Stimulated activated CD8-positive, alpha-beta memory T cell treated with anti-CD3 and anti-CD28 coated beads, Interleukin-15, amount 100 ng/mL, for 48 hours (primary cell): ENCODE results near the gene MINDY4B.

Experiments
- DNase-seq, 2 donors: peaks; one replicate each; pipeline ENCODE4 v3.0.0-alpha.2; 2020; ENCODE audit warnings: low read depth in 2 of 2

MINDY4B gene

DNA sequence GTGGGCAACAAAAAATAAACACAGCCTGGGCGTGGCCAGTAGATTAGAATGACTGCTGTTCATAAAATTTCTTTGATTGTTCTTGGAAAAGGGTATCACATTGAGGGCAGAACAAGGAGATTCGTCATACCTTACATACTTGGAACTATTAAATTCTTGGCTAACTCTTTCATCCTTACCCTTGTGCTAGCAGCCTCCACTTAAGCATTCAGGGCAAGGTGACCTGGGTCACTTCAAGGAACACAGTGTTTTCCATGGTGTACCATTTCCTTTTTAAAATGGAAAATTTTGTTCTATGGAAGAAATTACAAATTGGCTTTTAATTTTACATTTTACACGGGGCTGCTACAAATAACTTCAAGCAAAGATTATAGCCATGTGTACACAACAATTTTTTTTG, 60.8 kb downstream of the MINDY4B start:
- DNase-seq, result no peak

DNA sequence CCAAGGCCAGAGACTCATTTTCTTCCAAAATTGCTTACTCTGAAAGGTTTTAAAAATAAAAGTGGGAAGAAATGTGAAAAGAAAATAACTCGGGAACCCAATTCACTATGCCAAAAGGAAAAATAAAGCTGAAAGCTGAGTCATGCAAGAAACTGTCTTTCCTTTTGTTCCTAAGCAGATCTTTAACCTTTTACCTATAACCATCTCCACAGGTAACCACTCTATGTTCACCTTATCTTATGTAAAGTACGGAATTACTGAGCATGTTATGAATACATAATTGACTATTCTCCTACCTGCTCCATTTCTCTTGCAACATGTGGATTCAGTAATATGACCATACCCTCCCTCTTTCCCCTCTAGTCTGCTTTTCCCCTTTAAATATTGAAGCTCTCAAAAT, 62.0 kb downstream of the MINDY4B start:
- DNase-seq, result no peak

DNA sequence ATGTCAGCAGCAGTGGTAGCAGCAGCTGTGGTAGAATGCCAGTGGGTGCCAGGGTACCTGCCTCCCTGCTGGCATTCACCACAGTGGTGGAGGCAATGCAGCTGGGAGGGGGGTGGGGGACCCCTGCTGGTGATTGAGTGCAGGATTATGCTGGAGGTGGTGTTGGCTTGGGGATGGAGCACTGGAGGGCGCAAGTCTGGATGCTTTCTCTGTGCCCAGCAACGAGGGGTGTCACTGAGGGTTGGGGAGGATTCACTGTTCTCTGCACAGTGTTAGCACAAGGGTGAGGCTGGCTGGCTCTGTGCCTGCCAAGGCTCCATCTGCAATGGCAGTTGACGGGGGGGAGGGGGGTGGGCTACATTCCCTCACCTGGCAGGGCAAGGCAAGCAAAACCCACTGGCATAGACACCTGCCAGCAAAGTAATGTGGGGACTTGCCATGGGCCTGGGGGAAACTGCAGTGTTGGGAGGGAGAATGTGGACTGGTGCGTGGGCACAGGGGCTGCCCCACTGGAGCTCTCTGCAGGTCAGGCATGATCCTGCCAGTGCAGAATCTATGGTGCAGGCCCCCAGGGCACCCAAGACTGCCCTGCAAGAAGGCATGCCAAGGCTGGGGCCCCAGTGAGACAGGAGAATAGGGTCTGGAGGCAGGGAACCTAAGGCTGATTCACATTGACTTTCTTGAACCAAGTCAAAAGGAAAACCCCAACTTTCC, 64.3 kb downstream of the MINDY4B start:
- DNase-seq, result no peak

DNA sequence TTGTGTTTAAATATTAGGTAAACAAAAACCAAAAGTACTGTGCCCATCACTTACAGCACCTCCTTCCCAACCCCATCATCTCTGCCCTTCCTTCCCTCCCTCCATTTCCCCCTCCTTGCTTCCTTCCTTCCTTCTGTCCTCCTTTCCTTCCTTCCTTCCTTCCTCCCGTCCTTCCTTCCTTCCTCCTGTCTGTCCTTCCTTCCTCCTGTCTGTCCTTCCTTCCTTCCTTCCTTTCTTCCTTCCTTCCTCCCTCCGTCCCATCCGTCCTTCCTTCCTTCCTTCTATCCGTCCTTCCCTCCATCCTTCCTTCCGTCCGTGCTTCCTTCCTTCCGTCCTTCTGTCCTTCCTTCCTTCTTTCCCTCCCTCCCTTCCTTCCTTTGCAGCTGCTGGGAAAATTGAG, 74.5 kb downstream of the MINDY4B start:
- DNase-seq, result no peak

DNA sequence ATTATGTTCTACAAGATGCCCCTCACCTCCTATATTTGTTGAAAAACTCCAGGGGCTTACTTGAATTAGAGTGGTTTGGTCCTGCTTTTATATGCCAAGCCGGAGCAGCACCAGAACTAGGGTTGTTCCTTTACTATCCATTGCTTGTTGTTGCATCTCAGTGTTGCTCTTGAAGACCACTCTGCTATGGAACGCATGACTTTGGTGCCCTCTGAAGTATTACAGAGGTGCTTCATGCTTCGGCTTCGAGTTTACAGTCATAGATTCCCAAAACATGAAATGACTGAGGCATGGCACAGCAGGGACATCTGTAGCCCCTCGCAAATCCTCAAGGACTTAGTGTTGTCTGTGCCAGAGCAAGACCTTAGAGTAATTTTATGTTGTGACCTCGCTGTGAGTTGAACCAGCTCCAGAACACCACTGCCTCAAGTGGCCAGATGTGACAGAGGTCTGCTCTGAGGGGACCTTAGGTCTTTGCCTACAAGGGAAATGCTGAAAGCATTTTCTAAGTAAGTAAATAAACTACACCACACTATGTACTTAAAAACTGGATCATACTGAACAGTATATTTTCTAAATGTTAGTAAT, 75.1 kb downstream of the MINDY4B start:
- DNase-seq, result no peak

DNA sequence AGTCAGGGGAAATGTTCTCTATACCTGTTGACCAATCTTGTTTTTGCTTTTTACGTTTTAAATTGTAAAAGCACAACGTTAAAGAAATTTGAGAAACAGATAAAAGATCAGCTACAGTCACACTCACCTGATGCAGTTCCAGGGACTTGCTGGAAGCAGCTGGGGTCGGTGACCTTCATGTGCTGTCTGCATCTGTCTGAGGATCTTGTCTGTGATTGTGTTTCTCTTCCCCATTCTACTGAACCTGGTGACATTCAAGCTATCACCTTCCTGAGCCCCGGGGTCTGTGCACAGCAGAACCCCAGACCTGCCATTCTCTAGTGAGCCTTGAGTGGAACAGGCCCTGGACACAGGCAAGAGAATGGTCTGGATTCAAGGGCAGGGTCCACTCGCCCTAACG, 75.8 kb downstream of the MINDY4B start:
- DNase-seq, result no peak

DNA sequence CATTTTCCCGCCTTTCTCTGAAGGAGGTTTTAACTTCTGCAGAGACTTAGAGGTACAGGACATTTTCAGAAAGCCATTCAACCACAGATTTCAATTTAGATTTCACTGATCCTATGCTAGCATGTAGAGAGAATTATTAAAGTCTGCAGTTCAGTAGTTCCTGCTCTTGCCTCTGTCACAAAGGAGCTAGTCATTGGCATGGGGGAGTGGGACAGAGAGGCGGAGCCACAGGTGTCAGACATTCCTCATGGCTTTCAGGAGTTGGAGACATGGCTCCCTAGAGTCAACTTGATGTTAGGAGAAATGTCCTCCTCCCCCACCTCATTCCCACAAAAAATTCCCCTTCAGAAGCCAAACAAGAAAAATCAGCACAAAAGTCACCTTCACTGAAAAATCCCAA, 76.2 kb downstream of the MINDY4B start:
- DNase-seq, result no peak

DNA sequence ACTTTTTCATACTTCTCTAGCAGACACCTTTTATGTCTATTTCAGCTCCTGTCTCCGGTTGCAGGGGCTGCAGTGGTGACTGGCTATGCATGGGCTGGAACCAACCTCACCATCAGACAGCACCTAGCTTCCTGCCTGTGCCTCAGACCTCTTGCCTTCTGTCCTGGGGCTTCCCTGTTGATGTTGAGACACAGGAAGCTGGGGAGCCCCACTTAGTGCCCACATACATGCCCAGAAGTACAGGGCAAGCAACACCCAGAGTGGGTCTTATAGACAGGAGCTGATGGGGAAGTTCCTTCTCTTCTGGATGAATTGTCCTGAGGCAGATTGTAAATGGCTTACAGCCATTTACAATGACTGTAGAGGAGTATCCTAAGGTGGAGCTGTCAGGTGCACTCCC, 77.0 kb downstream of the MINDY4B start:
- no peak for DNase-seq

DNA sequence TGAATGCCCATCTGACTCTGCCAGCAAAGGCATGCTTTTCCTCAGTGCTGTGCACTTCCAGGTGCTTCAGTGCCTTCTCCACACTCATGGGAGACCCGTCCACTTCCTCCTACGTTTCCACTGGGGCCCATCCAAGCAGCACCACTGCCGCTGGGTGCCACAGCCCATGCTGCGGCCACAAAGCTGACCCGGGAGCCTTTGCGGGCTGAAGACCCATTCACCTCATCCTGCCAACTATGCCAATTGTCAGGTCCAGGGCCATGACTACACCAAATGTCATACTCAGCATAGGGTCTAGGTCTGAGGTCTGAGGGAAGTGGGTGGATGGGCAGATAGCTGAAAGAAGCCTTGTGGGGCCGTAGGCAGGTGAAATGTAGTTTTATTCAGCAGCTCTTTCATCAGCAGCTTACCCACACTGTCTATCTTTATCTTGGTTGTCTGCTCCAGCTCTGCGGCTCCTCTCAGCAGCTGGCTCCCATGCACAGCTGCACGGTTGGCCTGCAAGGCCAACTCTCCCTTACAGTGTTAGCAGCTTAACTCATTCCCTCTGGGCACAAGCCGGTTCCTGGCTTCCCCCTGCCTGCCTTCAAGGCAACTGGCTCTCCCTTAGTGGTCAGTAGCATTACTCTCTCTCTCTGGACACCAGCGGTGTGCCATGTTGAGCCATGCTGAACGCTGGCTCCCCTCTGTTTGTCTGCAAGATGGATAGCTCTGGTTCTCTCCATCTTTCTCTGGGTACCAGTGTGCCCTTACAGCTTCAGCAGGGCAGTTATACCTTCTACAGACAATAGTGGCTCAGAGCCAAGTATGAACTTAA, 78.6 kb downstream of the MINDY4B start:
- DNase-seq, result no peak

DNA sequence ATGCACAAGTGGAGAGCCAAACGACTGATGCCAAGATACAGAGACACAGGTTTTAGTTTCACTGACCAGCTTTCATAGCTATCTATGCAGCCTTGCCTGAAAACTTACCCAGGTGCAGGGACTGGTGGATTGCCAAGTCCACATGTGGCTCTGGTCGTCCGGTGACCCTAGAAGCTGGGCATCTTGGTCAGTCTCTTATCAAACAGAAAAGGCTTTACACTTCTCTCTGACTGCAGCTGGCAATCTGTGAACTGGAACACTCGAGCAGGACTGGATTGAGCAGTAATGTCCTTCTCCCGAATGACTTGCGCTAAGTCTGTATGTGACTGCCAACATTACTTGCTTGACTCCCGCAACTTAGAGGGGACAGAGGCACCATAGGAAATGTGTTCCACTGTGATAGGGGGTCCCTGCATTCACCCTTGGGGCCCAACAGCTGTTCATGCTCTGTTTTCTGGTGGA, 79.3 kb downstream of the MINDY4B start:
- DNase-seq, result no peak

DNA sequence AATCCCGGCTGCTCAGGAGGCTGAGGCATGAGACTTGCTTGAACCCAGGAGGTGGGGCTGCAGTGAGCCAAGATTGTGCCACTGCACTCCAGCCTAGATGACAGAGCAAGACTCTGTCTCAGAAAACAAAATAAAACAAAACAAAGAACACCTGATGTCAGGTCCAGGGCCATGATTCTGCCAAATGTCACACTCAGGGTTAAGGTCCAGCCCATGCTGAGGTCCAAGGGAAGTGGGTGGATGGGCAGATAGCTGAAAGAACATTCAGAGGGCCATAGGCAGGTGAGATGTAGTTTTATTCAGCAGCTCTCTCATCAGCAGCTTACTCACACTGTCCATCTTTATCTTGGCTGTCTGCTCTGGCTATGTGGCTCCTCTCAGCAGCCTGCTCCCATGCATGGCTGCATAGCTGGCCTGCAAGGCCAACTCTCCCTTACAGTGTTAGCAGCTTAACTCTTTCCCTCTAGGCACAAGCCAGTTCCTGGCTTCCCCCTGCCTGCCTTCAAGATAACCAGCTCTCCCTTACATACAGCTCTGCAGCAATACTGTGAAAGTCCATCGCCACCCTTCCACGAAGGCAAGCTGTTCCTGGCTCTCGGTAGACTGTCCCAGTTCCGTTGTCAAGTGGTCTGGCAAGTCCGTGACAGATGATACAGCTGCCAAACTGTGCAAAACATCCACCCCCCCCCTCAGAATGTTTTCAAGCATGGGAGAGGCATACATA, 79.9 kb downstream of the MINDY4B start:
- no peak for DNase-seq

DNA sequence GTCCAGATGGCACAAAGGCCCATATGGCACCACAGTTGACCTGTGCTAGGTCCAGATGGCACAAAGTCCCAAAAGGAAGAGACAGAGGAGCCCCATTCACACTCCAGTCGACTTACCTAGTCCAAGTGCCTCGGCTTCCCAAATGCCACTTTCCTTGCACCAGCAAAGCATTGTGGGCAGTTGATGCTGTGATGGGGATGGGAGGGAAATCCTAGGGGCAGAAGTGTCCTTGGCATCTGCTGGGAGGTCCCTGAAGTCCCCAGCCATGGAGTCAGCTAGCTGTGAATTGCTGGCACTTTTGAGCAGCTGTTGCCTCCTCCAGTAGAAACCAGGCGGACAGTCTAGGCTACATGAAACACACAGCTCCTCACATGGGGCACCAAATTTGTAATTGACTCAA, 82.0 kb downstream of the MINDY4B start:
- no peak for DNase-seq

DNA sequence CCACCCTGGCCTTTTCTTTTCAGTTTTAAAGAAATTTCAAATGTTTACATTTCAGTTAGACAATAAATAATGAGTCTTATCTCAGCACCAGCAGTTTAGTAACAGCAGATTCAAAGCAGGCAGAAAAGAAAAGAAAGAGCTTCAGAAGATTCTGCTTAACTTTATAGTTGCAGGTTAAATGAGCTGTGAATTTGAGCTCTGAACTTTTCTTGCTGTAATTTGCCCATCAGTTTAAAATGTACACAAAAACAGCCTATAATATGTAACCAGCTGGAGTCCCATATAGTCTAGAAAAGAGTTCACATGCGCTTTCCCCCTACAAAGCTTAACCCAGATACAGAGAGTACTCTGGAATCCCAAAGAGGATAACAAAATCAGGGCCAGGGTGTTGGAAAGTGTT, 82.6 kb downstream of the MINDY4B start:
- no peak for DNase-seq
